ENCODE measurements around the gene CDH26.
"Not testable (repeated sequence)": the region's sequence is repeated elsewhere in the genome, so short reads cannot be mapped to it uniquely, and the experiment has no call there.

Gene CDH26

GRCh38 chr20:60020251-60020650 is 62.0 kb downstream of the CDH26 start:
- DNase-seq = no peak

- DNase-seq = no peak
Observed at GRCh38 chr20:60021104-60021503, 62.9 kb downstream of the CDH26 start.

- no peak for DNase-seq
Observed at GRCh38 chr20:60022849-60023248, 64.6 kb downstream of the CDH26 start.

DNA sequence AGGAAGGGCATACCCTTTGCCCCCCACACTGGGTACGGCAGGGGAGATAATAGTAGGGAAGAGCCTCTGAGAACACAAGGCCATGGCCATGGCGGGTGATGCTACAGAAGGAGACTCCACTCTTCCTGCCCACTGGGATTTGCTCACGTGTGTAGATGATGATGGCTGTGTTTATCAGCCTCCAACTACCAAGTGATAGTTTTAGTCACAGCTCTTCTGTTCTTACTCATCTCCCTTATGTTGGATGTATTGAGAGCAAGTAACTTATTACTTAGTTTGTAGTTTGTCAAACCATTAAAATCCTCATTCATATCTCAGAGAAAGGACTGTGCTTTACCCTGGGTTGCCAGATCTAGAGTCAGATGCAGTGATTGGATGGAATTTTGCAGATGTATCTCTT is 66.0 kb downstream of the CDH26 start:
- no peak for DNase-seq

DNA sequence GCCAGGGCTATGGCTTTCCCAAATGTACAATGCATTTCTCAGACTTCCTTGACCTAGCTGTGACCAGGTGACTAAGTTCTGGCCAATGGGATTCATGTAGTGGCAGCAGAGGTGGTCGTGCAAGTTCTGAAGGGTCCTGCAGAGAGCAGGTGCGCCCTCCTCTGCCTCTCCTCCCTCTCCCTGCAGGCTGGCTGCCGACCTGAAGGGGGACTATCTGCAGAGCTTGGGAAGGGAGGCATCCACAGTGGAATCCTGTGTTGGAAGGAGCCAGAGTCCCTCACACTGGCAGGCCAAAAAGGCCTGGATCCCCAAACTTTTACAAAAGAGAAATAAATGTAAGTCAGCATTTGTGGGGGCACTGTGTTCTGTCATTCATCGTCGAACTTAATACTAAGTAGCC is 66.6 kb downstream of the CDH26 start:
- DNase-seq = no peak

DNA sequence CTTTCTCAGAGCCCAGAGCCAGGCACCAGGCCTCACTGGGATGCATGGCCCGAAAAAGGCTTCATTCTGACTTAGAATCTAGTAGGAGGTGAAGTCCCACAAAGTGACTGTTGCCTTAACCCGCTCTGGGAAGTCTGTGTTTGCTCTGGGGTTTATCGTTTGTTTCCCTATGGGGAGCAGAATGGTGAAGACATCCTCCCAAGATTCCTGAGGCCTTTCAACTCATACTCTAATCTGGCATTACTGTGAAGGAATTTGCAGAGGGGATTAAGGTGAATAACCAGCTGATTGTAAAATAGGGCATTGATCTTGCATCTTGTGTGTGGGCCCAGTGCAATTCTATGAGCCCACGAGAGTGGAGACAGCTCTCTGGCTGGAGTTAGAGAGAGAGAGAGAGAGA is 67.8 kb downstream of the CDH26 start:
- no peak for DNase-seq

DNA sequence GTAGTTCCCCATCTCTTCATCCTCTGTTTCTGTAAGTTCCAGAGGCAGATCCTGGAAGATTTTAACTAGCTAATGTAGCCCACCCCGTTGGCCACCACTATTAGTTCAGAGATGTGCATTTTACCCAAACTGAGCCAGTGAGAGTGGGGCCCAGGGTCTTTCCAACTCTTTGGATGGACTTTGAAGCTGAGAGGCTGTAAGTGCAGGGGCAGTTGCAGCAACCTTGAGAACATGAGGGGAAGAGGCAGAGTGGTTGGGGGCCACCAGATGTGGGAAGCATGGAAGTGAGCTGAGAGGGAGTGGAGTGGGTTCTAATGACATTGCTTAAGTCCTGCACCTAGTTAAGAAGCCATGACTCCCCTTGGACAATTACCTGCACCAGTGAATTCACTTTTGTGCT is 72.2 kb downstream of the CDH26 start:
- no peak for DNase-seq

GRCh38 chr20:60031107-60031506 is 72.9 kb downstream of the CDH26 start:
- no peak for DNase-seq

- no peak for DNase-seq
Observed at GRCh38 chr20:60034231-60035110, 76.2 kb downstream of the CDH26 start.

DNA sequence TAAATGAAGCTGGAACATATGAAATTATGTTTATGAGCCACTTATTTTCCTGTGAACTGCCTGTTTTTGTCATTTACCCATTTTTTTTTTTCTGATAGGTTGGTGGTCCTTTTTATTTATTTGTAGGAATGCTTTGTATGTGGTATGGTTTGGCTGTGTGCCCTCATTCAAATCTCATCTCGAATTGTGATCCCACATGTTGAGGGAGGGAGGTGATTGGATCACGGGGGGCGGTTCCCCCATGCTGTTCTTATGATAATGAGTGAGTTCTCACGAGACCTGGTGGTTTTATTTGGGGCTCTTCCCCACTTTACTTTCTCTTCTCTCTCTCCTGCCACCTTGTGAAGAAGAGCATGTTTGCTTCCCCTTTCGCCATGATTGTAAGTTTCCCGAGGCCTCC is 77.3 kb downstream of the CDH26 start:
- DNase-seq = no peak

DNA sequence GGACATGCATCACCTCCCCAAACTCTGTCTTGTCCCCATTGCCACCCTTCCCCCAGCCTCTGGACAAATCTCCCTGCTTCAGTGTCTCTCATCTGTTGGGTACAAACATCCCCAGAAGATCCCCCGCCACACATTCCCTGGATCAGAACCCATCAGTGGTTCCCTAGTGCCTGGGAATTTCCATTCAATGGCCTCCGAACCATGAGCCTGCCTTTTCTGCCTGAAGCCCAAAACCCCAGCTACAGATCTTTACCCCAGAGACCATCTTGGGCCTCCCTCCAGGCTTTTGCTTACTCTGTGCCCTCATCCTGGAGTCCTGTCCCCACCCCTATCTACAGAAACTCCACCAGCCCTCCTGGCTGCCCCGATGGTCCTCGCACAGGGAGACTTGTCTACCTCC is 78.1 kb downstream of the CDH26 start:
- no peak for DNase-seq

DNA sequence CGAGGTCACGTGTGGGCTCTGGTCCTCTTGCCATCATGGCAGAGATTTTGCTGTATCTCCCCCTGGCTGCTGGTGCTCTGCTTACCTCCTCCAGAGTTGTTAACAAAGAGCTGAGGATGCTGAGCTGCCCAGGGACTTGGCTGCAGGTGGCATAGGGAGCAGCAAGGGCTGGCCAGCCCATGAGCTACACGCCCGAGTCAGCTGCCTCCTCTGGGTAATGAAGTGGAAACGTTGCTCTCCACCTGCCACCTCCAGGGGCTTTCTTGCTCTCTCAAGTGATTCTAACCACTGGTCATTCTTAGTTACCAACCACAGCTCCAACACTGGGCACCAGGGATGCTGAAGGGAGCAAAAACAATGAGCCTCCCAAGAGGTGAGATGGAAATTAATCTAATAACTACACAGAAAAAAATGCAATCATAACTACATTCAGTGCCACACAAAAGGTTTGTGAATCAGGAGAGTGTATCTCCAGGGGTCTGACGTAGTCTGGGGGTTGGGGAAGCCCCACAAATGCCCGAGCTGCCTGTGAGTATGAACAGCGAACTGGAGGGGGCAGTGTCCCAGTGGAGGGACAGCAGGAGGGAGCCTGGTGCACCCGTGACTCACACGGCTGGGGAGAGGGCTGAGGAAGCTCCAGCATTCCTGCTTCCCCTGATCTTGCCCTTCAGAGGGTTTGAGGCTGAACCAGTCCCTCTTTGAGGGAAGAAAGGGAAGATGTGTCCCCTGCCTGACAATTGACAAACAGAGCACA is 78.7 kb downstream of the CDH26 start:
- DNase-seq = no peak

GRCh38 chr20:60038400-60039008 is 80.3 kb downstream of the CDH26 start:
- no peak for DNase-seq

- DNase-seq = no peak
Observed at GRCh38 chr20:60039526-60039925, 81.3 kb downstream of the CDH26 start.

GRCh38 chr20:60040471-60041162 is 82.4 kb downstream of the CDH26 start:
- no peak for DNase-seq

GRCh38 chr20:60041436-60042165 is 83.4 kb downstream of the CDH26 start:
- DNase-seq = not testable (repeated sequence)

- no peak for DNase-seq
Observed at GRCh38 chr20:60043435-60043834, 85.2 kb downstream of the CDH26 start.

DNA sequence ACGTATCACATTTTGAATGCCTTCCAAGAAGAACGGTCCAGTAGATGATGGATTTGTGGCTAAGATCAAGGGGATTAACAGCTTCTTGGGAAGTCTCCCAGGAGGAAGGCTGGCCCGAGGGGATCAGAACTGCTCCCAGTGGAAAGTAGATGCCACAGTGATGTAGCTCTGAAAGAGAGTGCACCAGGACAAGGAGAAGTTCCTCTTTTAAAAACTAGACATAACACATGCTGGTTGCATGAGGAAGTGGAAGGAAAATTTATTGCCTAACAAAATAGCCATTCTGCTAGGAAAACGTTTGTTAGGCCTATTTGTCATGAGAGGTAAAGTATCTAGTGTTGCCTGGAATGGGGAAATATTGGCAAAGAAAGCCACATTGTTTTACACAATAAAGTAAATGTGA is 87.8 kb downstream of the CDH26 start:
- DNase-seq = no peak

GRCh38 chr20:60046436-60046835 is 88.2 kb downstream of the CDH26 start:
- no peak for DNase-seq

GRCh38 chr20:60046860-60047259 is 88.6 kb downstream of the CDH26 start:
- no peak for DNase-seq

DNA sequence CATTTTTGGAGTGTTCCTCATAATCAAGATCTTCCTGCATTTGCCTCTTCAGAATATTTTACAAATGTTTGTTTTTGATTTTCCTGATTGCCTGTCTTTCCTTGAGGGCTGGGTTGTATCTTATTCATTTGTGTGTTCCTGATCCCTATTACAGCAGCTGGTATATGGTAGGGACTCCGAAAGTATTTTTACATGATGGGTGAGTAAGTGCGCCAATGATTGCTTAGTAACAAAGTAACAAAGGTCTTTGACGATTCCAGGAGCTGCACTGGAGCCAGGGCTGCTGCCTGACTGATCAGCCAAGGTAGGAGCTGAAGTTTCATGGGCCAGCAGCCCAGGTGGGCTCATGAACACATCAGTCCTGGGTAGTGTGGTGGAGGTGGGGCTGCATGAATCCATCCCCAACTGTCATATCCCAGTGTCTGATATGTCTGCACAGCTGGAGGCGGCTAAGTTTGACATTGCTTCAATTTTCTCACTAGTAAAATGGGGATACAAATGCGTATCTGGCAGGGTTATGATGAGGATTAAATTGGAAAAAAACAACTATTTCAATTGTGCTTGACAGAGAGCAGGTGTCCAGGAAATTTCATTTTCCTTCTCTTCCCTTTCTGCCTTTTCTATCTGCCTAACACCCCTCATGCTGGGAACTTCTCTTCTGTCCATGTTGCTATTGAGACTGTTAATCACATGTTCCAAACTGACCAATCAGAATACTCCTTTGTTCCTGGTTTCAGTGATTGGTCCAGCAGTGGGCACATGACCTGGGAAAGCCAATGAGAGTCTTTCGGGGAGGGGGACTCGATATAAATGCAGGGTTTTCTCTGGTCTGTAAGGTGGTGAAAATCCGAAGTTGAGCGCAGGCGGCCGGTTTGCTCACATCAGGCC is 90.7 kb downstream of the CDH26 start:
- DNase-seq = no peak
